IPS DF 6.9 (cell line): ENCODE data around the gene MORC2.

Experiments used
- DNase-seq: peaks from one replicate; pipeline ENCODE4 v3.0.0-alpha.2; 2013; ENCODE audit warnings: low read depth, low spot score
- H3K27ac ChIP-seq: one replicate; pipeline ENCODE4 v1.5.1; 2013; ENCODE audit warnings: low read length, control low read depth
- H3K27me3 ChIP-seq: 2 replicates; pipeline ENCODE4 v1.6.1; 2013; ENCODE audit warnings: mild to moderate bottlenecking, low read length; ENCODE audit not compliant: control insufficient read depth, insufficient read depth
- H3K36me3 ChIP-seq: 2 replicates; pipeline ENCODE4 v1.6.1; 2013; ENCODE audit warnings: low read length; ENCODE audit not compliant: control insufficient read depth, insufficient read depth
- H3K4me1 ChIP-seq: 2 replicates; pipeline ENCODE4 v1.6.1; 2013; ENCODE audit warnings: low read length; ENCODE audit not compliant: control insufficient read depth, insufficient read depth
- H3K4me3 ChIP-seq: 2 replicates; pipeline ENCODE4 v1.5.1; 2013; ENCODE audit warnings: mild to moderate bottlenecking, low read length
- H3K9me3 ChIP-seq: 2 replicates; pipeline ENCODE4 v1.6.1; 2013; ENCODE audit warnings: low read length, inconsistent platforms; ENCODE audit not compliant: control insufficient read depth, insufficient read depth
- WGBS: extraction: QIAGEN DNeasy Blood & Tissue Kit; methylation state at CpG from one replicate; pipeline ENCODE4 v1.1.7; 2013; ENCODE audit warnings: mixed read lengths, missing lambda C conversion rate; ENCODE audit not compliant: insufficient read length, insufficient coverage; 5-methylcytosine and 5-hydroxymethylcytosine counted together

Gene MORC2

GRCh38 chr22:30903876-30904460 is 64.6 kb downstream of the MORC2 start:
- no CpG with 5 or more reads among the region's 6 CpGs for WGBS
- no peaks in the 10 kb centered on the region for H3K27me3 ChIP-seq
- H3K27ac ChIP-seq: no peak overlapping the region
- no peaks in the 10 kb centered on the region for H3K4me1 ChIP-seq
- H3K36me3 ChIP-seq: peaks cover 15% of the 10 kb centered on the region
- no peak overlapping the region for H3K4me3 ChIP-seq
- DNase-seq: no peak
- H3K9me3 ChIP-seq: no peaks in the 10 kb centered on the region

GRCh38 chr22:30902496-30903357 is 65.8 kb downstream of the MORC2 start:
- H3K36me3 ChIP-seq: peaks cover 15% of the 10 kb centered on the region
- H3K4me1 ChIP-seq: no peaks in the 10 kb centered on the region
- no peak overlapping the region for H3K27ac ChIP-seq
- H3K9me3 ChIP-seq: no peaks in the 10 kb centered on the region
- H3K4me3 ChIP-seq: no peak overlapping the region
- no CpG with 5 or more reads among the region's 16 CpGs for WGBS
- no peaks in the 10 kb centered on the region for H3K27me3 ChIP-seq
- no peak for DNase-seq

- WGBS: no CpG with 5 or more reads among the region's 3 CpGs
- H3K27me3 ChIP-seq: no peaks in the 10 kb centered on the region
- H3K36me3 ChIP-seq: 0 out of 2 replicates have a peak, but pooled peaks cover 3% of the 10 kb centered on the region
- H3K27ac ChIP-seq: no peak overlapping the region
- H3K4me3 ChIP-seq: no peak overlapping the region
- DNase-seq: no peak
- no peaks in the 10 kb centered on the region for H3K4me1 ChIP-seq
- H3K9me3 ChIP-seq: no peaks in the 10 kb centered on the region
These were observed 74.2 kb downstream of the MORC2 start for GRCh38 chr22:30894371-30894740.

GRCh38 chr22:30893434-30894370 is 74.9 kb downstream of the MORC2 start:
- WGBS: no CpG with 5 or more reads among the region's 23 CpGs
- no peak for DNase-seq
- Histone ChIP-seq H3K4me3 (no peak overlapping the region), H3K4me1 (no peaks in the 10 kb centered on the region), H3K27me3 (no peaks in the 10 kb centered on the region), H3K36me3 (0 out of 2 replicates have a peak, but pooled peaks cover 3% of the 10 kb centered on the region), H3K27ac (no peak overlapping the region), H3K9me3 (no peaks in the 10 kb centered on the region)

GRCh38 chr22:30892731-30893221 is 75.8 kb downstream of the MORC2 start:
- no peak for DNase-seq
- Histone ChIP-seq H3K4me1 (no peaks in the 10 kb centered on the region), H3K36me3 (0 out of 2 replicates have a peak, but pooled peaks cover 3% of the 10 kb centered on the region), H3K27ac (no peak overlapping the region), H3K27me3 (no peaks in the 10 kb centered on the region), H3K4me3 (no peak overlapping the region), H3K9me3 (no peaks in the 10 kb centered on the region)
- no CpG with 5 or more reads among the region's 5 CpGs for WGBS

DNA sequence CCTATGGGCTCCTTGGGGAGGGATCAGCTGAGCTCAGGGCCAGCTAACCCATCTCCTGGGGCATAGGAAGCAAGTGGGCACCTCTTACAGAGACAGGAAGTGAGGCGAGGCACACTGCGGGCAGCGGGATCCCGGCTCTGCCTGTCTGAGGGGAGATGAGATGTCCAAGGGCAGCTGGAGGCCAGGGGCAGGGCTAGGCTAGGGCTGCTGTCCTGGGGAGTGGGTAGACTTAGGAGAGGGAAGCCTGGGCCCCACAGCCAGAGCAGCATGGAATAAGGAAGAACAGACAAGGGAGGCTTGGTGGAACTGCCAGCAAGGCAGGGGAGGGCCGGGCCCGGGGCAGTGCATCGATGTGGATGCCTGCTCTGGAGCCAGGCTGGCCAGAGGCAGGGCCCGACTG is 76.3 kb downstream of the MORC2 start:
- Histone ChIP-seq H3K4me3 (no peak overlapping the region), H3K27ac (no peak overlapping the region), H3K27me3 (no peaks in the 10 kb centered on the region), H3K9me3 (no peaks in the 10 kb centered on the region), H3K4me1 (no peaks in the 10 kb centered on the region), H3K36me3 (0 out of 2 replicates have a peak, but pooled peaks cover 3% of the 10 kb centered on the region)
- no CpG with 5 or more reads among the region's 8 CpGs for WGBS
- no peak for DNase-seq

DNA sequence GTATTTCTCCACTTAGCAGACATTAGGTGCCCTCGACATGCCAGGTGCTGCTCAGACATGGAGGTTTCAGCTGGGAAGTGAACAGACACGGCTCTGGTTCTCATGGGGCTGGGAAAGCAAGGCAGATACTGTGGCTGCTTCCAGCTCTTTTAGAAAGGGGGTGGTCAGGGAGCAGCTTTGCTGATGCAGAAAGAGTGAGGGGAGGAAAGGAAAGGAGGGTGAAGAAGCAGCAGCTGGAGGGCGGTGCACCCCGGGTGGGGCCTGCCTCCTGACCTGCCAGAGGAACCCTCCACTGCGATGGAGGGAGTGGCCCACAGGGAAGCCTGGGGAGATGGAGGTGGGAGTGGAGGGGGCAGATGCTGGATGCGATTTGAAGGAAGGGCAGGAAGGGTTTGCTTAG is 76.8 kb downstream of the MORC2 start:
- 0 out of 2 replicates have a peak, but pooled peaks cover 3% of the 10 kb centered on the region for H3K36me3 ChIP-seq
- no CpG with 5 or more reads among the region's 6 CpGs for WGBS

GRCh38 chr22:30891443-30891755 is 77.2 kb downstream of the MORC2 start:
- no peak for DNase-seq
- Histone ChIP-seq H3K36me3 (0 out of 2 replicates have a peak, but pooled peaks cover 3% of the 10 kb centered on the region), H3K27me3 (no peaks in the 10 kb centered on the region), H3K27ac (no peak overlapping the region), H3K4me1 (no peaks in the 10 kb centered on the region), H3K4me3 (no peak overlapping the region), H3K9me3 (no peaks in the 10 kb centered on the region)
- no CpG with 5 or more reads among the region's 8 CpGs for WGBS

More for the DNA sequence above, 76.8 kb downstream of the MORC2 start:
- no peaks in the 10 kb centered on the region for H3K27me3 ChIP-seq
- no peak overlapping the region for H3K4me3 ChIP-seq
- no peak for DNase-seq
- no peaks in the 10 kb centered on the region for H3K4me1 ChIP-seq
- no peaks in the 10 kb centered on the region for H3K9me3 ChIP-seq
- H3K27ac ChIP-seq: no peak overlapping the region

DNA sequence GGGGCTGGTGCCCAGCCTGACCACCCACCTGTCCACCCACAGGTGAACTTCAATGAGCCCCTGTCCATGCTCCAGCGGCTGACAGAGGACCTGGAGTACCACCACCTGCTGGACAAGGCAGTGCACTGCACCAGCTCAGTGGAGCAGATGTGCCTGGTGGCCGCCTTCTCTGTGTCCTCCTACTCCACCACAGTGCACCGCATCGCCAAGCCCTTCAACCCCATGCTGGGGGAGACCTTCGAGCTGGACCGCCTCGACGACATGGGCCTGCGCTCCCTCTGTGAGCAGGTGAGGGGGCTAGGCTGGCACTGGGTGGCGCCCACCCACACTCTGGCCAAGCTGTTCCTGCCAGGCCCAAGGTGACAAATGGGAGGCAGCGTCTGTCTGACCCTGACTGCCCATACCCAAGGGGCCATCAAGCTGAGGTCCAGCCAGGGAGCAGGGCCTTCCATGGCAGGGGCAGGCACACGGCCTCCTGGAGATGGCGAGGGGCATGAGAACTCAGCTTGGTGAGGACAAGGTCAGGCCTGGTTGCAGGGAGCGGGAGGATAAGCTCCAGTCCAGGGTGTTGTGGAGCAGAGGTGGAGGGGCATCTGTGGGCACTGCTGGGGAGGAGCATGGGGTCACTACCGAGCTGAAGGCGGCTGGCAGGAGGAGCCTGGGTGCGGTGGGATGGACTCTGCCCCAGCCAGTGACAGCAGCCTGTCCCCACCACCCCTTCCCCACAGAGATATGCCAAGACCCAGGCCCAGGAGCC is 77.7 kb downstream of the MORC2 start:
- WGBS: no CpG with 5 or more reads among the region's 17 CpGs
- Histone ChIP-seq H3K4me1 (no peaks in the 10 kb centered on the region), H3K27ac (no peak overlapping the region), H3K4me3 (no peak overlapping the region), H3K36me3 (0 out of 2 replicates have a peak, but pooled peaks cover 3% of the 10 kb centered on the region), H3K27me3 (no peaks in the 10 kb centered on the region), H3K9me3 (no peaks in the 10 kb centered on the region)
- peak; percentile 43 for DNase-seq
